ENCODE results near the gene CDH13. TPM values are rescaled to one million over a fixed set of nuclear protein-coding genes. Genes with fewer than 3 reads are reported as not detected.

Gene CDH13
- total and polyA plus RNA-seq, 2 experiments from 2014 or later, result 1.6 to 4.4 TPM

DNA sequence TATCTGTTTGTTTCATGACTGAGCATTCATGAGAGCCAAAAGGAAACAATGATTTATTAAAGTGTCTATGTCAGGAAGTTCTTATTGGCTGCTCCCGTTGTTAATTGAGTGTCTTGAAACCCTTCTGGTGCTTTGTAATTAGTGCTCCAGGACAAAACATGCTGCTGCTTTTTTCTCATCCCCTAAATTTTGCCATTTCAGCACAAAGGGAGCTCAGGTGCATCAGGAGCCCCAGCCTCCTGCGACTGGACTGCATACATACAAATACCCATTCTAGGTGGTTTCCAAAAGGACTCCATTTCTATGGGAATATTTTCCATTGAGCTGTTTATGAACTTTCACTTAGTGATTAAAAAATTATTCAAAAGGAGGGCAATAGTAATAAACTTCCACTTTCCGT lies 354.0 kb downstream of the CDH13 start:
- no peak for DNase-seq (ENCODE audit: low spot score)
- no peak overlapping the region for H3K4me2 ChIP-seq
- no peaks in the 10 kb centered on the region for H3K79me2 ChIP-seq (replicated peaks; ENCODE audit: insufficient read depth)
- no peak for TF ChIP-seq EZH2 (IDR thresholded peaks at IDR 0.05; ENCODE audit: low read depth, unreplicated experiment)
- no peak for TF ChIP-seq EZH2phosphoT487 (IDR thresholded peaks at IDR 0.05; ENCODE audit: unreplicated experiment)
- no peak for TF ChIP-seq JUNB (IDR thresholded peaks at IDR 0.05; ENCODE audit: unreplicated experiment)
- TF ChIP-seq ZNF331 (CRISPR knock-in tag; IDR thresholded peaks at IDR 0.05; ENCODE audit: low read depth), result no peak
- TF ChIP-seq STAT1 (IDR thresholded peaks at IDR 0.05; ENCODE audit: unreplicated experiment), result no peak
- no peak for TF ChIP-seq POLR2AphosphoS5 (IDR thresholded peaks at IDR 0.05; ENCODE audit: low read depth)
- TF ChIP-seq NANOG (IDR thresholded peaks at IDR 0.05; ENCODE audit: borderline replicate concordance), result no peak
- TF ChIP-seq ETS1 (IDR thresholded peaks at IDR 0.05), result no peak
- no peak for TF ChIP-seq REST (IDR thresholded peaks at IDR 0.05; ENCODE audit: unreplicated experiment)
- TF ChIP-seq, protein P1, sequence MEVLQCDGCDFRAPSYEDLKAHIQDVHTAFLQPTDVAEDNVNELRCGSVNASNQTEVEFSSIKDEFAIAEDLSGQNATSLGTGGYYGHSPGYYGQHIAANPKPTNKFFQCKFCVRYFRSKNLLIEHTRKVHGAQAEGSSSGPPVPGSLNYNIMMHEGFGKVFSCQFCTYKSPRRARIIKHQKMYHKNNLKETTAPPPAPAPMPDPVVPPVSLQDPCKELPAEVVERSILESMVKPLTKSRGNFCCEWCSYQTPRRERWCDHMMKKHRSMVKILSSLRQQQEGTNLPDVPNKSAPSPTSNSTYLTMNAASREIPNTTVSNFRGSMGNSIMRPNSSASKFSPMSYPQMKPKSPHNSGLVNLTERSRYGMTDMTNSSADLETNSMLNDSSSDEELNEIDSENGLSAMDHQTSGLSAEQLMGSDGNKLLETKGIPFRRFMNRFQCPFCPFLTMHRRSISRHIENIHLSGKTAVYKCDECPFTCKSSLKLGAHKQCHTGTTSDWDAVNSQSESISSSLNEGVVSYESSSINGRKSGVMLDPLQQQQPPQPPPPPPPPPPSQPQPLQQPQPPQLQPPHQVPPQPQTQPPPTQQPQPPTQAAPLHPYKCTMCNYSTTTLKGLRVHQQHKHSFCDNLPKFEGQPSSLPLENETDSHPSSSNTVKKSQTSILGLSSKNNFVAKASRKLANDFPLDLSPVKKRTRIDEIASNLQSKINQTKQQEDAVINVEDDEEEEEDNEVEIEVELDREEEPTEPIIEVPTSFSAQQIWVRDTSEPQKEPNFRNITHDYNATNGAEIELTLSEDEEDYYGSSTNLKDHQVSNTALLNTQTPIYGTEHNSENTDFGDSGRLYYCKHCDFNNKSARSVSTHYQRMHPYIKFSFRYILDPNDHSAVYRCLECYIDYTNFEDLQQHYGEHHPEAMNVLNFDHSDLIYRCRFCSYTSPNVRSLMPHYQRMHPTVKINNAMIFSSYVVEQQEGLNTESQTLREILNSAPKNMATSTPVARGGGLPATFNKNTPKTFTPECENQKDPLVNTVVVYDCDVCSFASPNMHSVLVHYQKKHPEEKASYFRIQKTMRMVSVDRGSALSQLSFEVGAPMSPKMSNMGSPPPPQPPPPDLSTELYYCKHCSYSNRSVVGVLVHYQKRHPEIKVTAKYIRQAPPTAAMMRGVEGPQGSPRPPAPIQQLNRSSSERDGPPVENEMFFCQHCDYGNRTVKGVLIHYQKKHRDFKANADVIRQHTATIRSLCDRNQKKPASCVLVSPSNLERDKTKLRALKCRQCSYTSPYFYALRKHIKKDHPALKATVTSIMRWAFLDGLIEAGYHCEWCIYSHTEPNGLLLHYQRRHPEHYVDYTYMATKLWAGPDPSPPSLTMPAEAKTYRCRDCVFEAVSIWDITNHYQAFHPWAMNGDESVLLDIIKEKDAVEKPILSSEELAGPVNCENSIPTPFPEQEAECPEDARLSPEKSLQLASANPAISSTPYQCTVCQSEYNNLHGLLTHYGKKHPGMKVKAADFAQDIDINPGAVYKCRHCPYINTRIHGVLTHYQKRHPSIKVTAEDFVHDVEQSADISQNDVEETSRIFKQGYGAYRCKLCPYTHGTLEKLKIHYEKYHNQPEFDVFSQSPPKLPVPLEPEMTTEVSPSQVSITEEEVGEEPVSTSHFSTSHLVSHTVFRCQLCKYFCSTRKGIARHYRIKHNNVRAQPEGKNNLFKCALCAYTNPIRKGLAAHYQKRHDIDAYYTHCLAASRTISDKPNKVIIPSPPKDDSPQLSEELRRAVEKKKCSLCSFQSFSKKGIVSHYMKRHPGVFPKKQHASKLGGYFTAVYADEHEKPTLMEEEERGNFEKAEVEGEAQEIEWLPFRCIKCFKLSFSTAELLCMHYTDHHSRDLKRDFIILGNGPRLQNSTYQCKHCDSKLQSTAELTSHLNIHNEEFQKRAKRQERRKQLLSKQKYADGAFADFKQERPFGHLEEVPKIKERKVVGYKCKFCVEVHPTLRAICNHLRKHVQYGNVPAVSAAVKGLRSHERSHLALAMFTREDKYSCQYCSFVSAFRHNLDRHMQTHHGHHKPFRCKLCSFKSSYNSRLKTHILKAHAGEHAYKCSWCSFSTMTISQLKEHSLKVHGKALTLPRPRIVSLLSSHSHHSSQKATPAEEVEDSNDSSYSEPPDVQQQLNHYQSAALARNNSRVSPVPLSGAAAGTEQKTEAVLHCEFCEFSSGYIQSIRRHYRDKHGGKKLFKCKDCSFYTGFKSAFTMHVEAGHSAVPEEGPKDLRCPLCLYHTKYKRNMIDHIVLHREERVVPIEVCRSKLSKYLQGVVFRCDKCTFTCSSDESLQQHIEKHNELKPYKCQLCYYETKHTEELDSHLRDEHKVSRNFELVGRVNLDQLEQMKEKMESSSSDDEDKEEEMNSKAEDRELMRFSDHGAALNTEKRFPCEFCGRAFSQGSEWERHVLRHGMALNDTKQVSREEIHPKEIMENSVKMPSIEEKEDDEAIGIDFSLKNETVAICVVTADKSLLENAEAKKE (CRISPR knock-in tag; IDR thresholded peaks at IDR 0.05), result no peak
- TF ChIP-seq, protein P2, sequence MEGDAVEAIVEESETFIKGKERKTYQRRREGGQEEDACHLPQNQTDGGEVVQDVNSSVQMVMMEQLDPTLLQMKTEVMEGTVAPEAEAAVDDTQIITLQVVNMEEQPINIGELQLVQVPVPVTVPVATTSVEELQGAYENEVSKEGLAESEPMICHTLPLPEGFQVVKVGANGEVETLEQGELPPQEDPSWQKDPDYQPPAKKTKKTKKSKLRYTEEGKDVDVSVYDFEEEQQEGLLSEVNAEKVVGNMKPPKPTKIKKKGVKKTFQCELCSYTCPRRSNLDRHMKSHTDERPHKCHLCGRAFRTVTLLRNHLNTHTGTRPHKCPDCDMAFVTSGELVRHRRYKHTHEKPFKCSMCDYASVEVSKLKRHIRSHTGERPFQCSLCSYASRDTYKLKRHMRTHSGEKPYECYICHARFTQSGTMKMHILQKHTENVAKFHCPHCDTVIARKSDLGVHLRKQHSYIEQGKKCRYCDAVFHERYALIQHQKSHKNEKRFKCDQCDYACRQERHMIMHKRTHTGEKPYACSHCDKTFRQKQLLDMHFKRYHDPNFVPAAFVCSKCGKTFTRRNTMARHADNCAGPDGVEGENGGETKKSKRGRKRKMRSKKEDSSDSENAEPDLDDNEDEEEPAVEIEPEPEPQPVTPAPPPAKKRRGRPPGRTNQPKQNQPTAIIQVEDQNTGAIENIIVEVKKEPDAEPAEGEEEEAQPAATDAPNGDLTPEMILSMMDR (conservative IDR thresholded peaks at IDR 0.05; ENCODE audit: low read depth in 2 of 2), result no peak
- TF ChIP-seq ZNF114 (CRISPR knock-in tag; IDR thresholded peaks at IDR 0.05), result no peak
- TF ChIP-seq CREB1 (CRISPR knock-in tag; IDR thresholded peaks at IDR 0.05; ENCODE audit: low read depth), result no peak
- H3K9me2 ChIP-seq (ENCODE audit: insufficient read depth), result 0 out of 2 replicates have a peak, but pooled peaks cover 6% of the 10 kb centered on the region
- no peak overlapping the region for H3K27ac ChIP-seq (ENCODE audit: low read depth)
- ATAC-seq, result no peak
- no peaks in the 10 kb centered on the region for H3K27me3 ChIP-seq (ENCODE audit: insufficient read depth)
- no peaks in the 10 kb centered on the region for H3K27me3 Mint-ChIP-seq (ENCODE audit: insufficient read depth, low read depth, poor library complexity)
- H3K4me1 Mint-ChIP-seq, result no peaks in the 10 kb centered on the region
- H3K4me1 ChIP-seq (ENCODE audit: insufficient read depth), result no peaks in the 10 kb centered on the region
- H4K20me1 ChIP-seq (replicated peaks; ENCODE audit: insufficient read depth), result no peaks in the 10 kb centered on the region
- no peak overlapping the region for H2AFZ ChIP-seq
- no peak overlapping the region for H3K27ac Mint-ChIP-seq
- H3K9me3 Mint-ChIP-seq, result peaks cover 23% of the 10 kb centered on the region
- H3K36me3 Mint-ChIP-seq (ENCODE audit: low read depth), result peaks cover 14% of the 10 kb centered on the region
- no peaks in the 10 kb centered on the region for H3F3A ChIP-seq (replicated peaks; ENCODE audit: low read depth)
- H3K4me3 Mint-ChIP-seq, result no peak overlapping the region
- no peak overlapping the region for H3K4me3 ChIP-seq
- H3K36me3 ChIP-seq (ENCODE audit: insufficient read depth), result no peaks in the 10 kb centered on the region

Measured in GM23338 (cell line).